SJSA1 (cell line): ENCODE measurements around the gene RNF123. TPM values are rescaled to one million over a fixed set of nuclear protein-coding genes. Genes with fewer than 3 reads are reported as not detected.
A peak's percentile ranks its signal among the peaks of the same experiment; 100 is the strongest.
"Not testable (repeated sequence)": the region's sequence is repeated elsewhere in the genome, so short reads cannot be mapped to it uniquely, and the experiment has no call there.

Source experiments
- DNase-seq, 2 experiments: peaks; one replicate each; pipeline ENCODE4 v3.0.0-alpha.2; 2015 to 2020; ENCODE audit warnings: low spot score in 2 of 2, low read depth in 1 of 2
- H3K27ac ChIP-seq: fragments of 250-450 bp; sonication (Bioruptor Pico); 2 replicates; pipeline ENCODE4 v1.5.1; 2020; ENCODE audit warnings: mild to moderate bottlenecking, moderate library complexity
- H3K27me3 ChIP-seq: fragments of 250-450 bp; sonication (Bioruptor Pico); replicated peaks from 2 replicates; pipeline ENCODE4 v1.5.1; 2020; ENCODE audit warnings: mild to moderate bottlenecking, moderate library complexity
- H3K36me3 ChIP-seq: fragments of 250-450 bp; sonication (Bioruptor Pico); 2 replicates; pipeline ENCODE4 v1.5.1; 2020; ENCODE audit warnings: mild to moderate bottlenecking
- H3K4me1 ChIP-seq: fragments of 250-450 bp; sonication (Bioruptor Pico); replicated peaks from 2 replicates; pipeline ENCODE4 v1.6.1; 2021; ENCODE audit warnings: mild to moderate bottlenecking
- H3K4me3 ChIP-seq: fragments of 250-450 bp; sonication (Bioruptor Pico); 2 replicates; pipeline ENCODE4 v1.5.1; 2020; ENCODE audit warnings: mild to moderate bottlenecking
- H3K9me3 ChIP-seq: fragments of 250-450 bp; sonication (Bioruptor Pico); replicated peaks from 2 replicates; pipeline ENCODE4 v1.5.1; 2020; ENCODE audit warnings: mild to moderate bottlenecking
- total RNA-seq: library from RNA; depleted of rRNA; stranded (reverse); fragments of >200 nt; shearing (Covaris generic); gene quantifications from 2 replicates; pipeline ENCODE4 v1.2.3, GENCODE V29; 2014

Gene RNF123
- total RNA-seq, 1 experiment from 2014 or later, result 17.1 TPM

GRCh38 chr3:49694409-49695070 is 5.2 kb downstream of the RNF123 start:
- H3K4me3 ChIP-seq, DNase-seq, H3K36me3 ChIP-seq, H3K9me3 ChIP-seq, H3K27ac ChIP-seq, H3K27me3 ChIP-seq, H3K4me1 ChIP-seq: not testable (repeated sequence)

- not testable (repeated sequence) for H3K27me3 ChIP-seq, H3K4me1 ChIP-seq, H3K4me3 ChIP-seq, H3K36me3 ChIP-seq, H3K9me3 ChIP-seq, DNase-seq, H3K27ac ChIP-seq
Observed at GRCh38 chr3:49695350-49696015, 6.1 kb downstream of the RNF123 start.

- Histone ChIP-seq H3K27me3 (no peaks in the 10 kb centered on the region), H3K9me3 (no peaks in the 10 kb centered on the region), H3K4me1 (no peaks in the 10 kb centered on the region), H3K27ac (no peak overlapping the region), H3K4me3 (no peak overlapping the region), H3K36me3 (peaks cover 11% of the 10 kb centered on the region)
- no peak for DNase-seq
Observed at GRCh38 chr3:49699281-49699979, 10.1 kb downstream of the RNF123 start.

- H3K4me3 ChIP-seq, result no peak overlapping the region
- no peak for DNase-seq
- no peaks in the 10 kb centered on the region for H3K9me3 ChIP-seq
Observed at GRCh38 chr3:49700014-49700413, 10.7 kb downstream of the RNF123 start.

GRCh38 chr3:49700453-49701128 is 11.2 kb downstream of the RNF123 start:
- Histone ChIP-seq H3K27ac (no peak overlapping the region), H3K27me3 (no peaks in the 10 kb centered on the region), H3K9me3 (no peaks in the 10 kb centered on the region), H3K4me1 (no peaks in the 10 kb centered on the region), H3K36me3 (peaks cover 11% of the 10 kb centered on the region), H3K4me3 (no peak overlapping the region)
- DNase-seq, result no peak

More at GRCh38 chr3:49700014-49700413, 10.7 kb downstream of the RNF123 start:
- no peaks in the 10 kb centered on the region for H3K4me1 ChIP-seq
- no peaks in the 10 kb centered on the region for H3K27me3 ChIP-seq
- H3K36me3 ChIP-seq, result peaks cover 11% of the 10 kb centered on the region
- no peak overlapping the region for H3K27ac ChIP-seq

GRCh38 chr3:49701388-49702077 is 12.2 kb downstream of the RNF123 start:
- H3K27me3 ChIP-seq, result no peaks in the 10 kb centered on the region
- no peaks in the 10 kb centered on the region for H3K9me3 ChIP-seq
- peaks cover 11% of the 10 kb centered on the region for H3K36me3 ChIP-seq
- no peak overlapping the region for H3K4me3 ChIP-seq
- DNase-seq, result no peak
- H3K4me1 ChIP-seq, result no peaks in the 10 kb centered on the region
- H3K27ac ChIP-seq, result no peak overlapping the region

GRCh38 chr3:49702672-49703071 is 13.3 kb downstream of the RNF123 start:
- H3K9me3 ChIP-seq, result no peaks in the 10 kb centered on the region
- no peak for DNase-seq
- H3K27me3 ChIP-seq, result no peaks in the 10 kb centered on the region
- H3K4me3 ChIP-seq, result no peak overlapping the region
- H3K36me3 ChIP-seq, result peaks cover 11% of the 10 kb centered on the region
- no peaks in the 10 kb centered on the region for H3K4me1 ChIP-seq
- no peak overlapping the region for H3K27ac ChIP-seq

- H3K27me3 ChIP-seq, result no peaks in the 10 kb centered on the region
- H3K27ac ChIP-seq, result no peak overlapping the region
- H3K9me3 ChIP-seq, result no peaks in the 10 kb centered on the region
- H3K36me3 ChIP-seq, result peaks cover 11% of the 10 kb centered on the region
- H3K4me3 ChIP-seq, result no peak overlapping the region
- peak; percentile 28 to 62 for DNase-seq
- H3K4me1 ChIP-seq, result no peaks in the 10 kb centered on the region
Observed at GRCh38 chr3:49703443-49703927, 14.1 kb downstream of the RNF123 start.

GRCh38 chr3:49703956-49704355 is 14.6 kb downstream of the RNF123 start:
- Histone ChIP-seq H3K9me3 (no peaks in the 10 kb centered on the region), H3K36me3 (peaks cover 11% of the 10 kb centered on the region), H3K27me3 (no peaks in the 10 kb centered on the region), H3K27ac (no peak overlapping the region), H3K4me3 (no peak overlapping the region), H3K4me1 (no peaks in the 10 kb centered on the region)
- no peak for DNase-seq

GRCh38 chr3:49704629-49705028 is 15.3 kb downstream of the RNF123 start:
- H3K36me3 ChIP-seq, result peaks cover 11% of the 10 kb centered on the region
- no peak overlapping the region for H3K4me3 ChIP-seq
- H3K4me1 ChIP-seq, result no peaks in the 10 kb centered on the region
- no peaks in the 10 kb centered on the region for H3K9me3 ChIP-seq
- H3K27ac ChIP-seq, result no peak overlapping the region
- no peaks in the 10 kb centered on the region for H3K27me3 ChIP-seq
- DNase-seq, result no peak

GRCh38 chr3:49705390-49705960 is 16.1 kb downstream of the RNF123 start:
- DNase-seq, result no peak
- Histone ChIP-seq H3K9me3 (no peaks in the 10 kb centered on the region), H3K27ac (no peak overlapping the region), H3K36me3 (peaks cover 11% of the 10 kb centered on the region), H3K4me1 (no peaks in the 10 kb centered on the region), H3K27me3 (no peaks in the 10 kb centered on the region), H3K4me3 (no peak overlapping the region)

GRCh38 chr3:49706456-49707112 is 17.2 kb downstream of the RNF123 start:
- H3K9me3 ChIP-seq, result no peaks in the 10 kb centered on the region
- no peak overlapping the region for H3K27ac ChIP-seq
- H3K27me3 ChIP-seq, result no peaks in the 10 kb centered on the region

GRCh38 chr3:49707113-49707480 is 17.7 kb downstream of the RNF123 start:
- Histone ChIP-seq H3K4me1 (no peaks in the 10 kb centered on the region), H3K4me3 (no peak overlapping the region), H3K36me3 (peaks cover 11% of the 10 kb centered on the region), H3K9me3 (no peaks in the 10 kb centered on the region), H3K27me3 (no peaks in the 10 kb centered on the region), H3K27ac (no peak overlapping the region)
- DNase-seq, result no peak

More at GRCh38 chr3:49706456-49707112, 17.2 kb downstream of the RNF123 start:
- peaks cover 11% of the 10 kb centered on the region for H3K36me3 ChIP-seq
- no peak overlapping the region for H3K4me3 ChIP-seq
- no peak for DNase-seq
- no peaks in the 10 kb centered on the region for H3K4me1 ChIP-seq
